Kidney tubule cell (primary cell): ENCODE data around the gene STON2.
A peak's percentile ranks its signal among the peaks of the same experiment; 100 is the strongest.

ENCODE experiments used
- DNase-seq: peaks from one replicate; pipeline ENCODE4 v3.0.0-alpha.2; 2018; ENCODE audit warnings: low spot score

STON2 gene

GRCh38 chr14:81301813-81302212 lies 98.3 kb downstream of the STON2 start:
- no peak for DNase-seq

- no peak for DNase-seq
Measured at GRCh38 chr14:81301371-81301770, 98.8 kb downstream of the STON2 start.

GRCh38 chr14:81298911-81299310 lies 101.2 kb downstream of the STON2 start:
- no peak for DNase-seq

- no peak for DNase-seq
Measured at GRCh38 chr14:81298122-81298521, 102.0 kb downstream of the STON2 start.

- no peak for DNase-seq
Measured at GRCh38 chr14:81295958-81296923, 103.9 kb downstream of the STON2 start.

GRCh38 chr14:81289516-81289915 lies 110.6 kb downstream of the STON2 start:
- no peak for DNase-seq

GRCh38 chr14:81286574-81287370 lies 113.4 kb downstream of the STON2 start:
- DNase-seq = no peak

- DNase-seq = no peak
Measured at GRCh38 chr14:81285245-81285644, 114.9 kb downstream of the STON2 start.

GRCh38 chr14:81281332-81281731 lies 118.8 kb downstream of the STON2 start:
- DNase-seq = no peak

GRCh38 chr14:81280136-81280791 lies 119.9 kb downstream of the STON2 start:
- DNase-seq = no peak

GRCh38 chr14:81277096-81277495 lies 123.0 kb downstream of the STON2 start:
- DNase-seq = no peak

GRCh38 chr14:81276073-81277069 lies 123.8 kb downstream of the STON2 start:
- no peak for DNase-seq

- DNase-seq = no peak
Measured at GRCh38 chr14:81275305-81276072, 124.6 kb downstream of the STON2 start.

GRCh38 chr14:81273961-81274575 lies 126.1 kb downstream of the STON2 start:
- DNase-seq = no peak

GRCh38 chr14:81273521-81273920 lies 126.6 kb downstream of the STON2 start:
- DNase-seq = no peak

- DNase-seq = no peak
Measured at GRCh38 chr14:81272317-81272716, 127.8 kb downstream of the STON2 start.

- DNase-seq = no peak
Measured at GRCh38 chr14:81269979-81270375, 130.1 kb downstream of the STON2 start.

- DNase-seq = peak; percentile 80
Measured at GRCh38 chr14:81269100-81269978, 130.8 kb downstream of the STON2 start.

- DNase-seq = peak; percentile 88
Measured at GRCh38 chr14:81268016-81268416, 132.1 kb downstream of the STON2 start.
